Mesothelial cell of epicardium (in vitro differentiated cells): ENCODE measurements around the gene LYSMD4. TPM values are rescaled to one million over a fixed set of nuclear protein-coding genes. Genes with fewer than 3 reads are reported as not detected.

Source experiments
- DNase-seq, 2 experiments: peaks; one replicate each; pipeline ENCODE4 v3.0.0; 2021; ENCODE audit warnings: low spot score in 2 of 2; ENCODE audit not compliant: unreplicated experiment in 2 of 2
- H3K27ac Mint-ChIP-seq: 2 replicates; pipeline ENCODE4 v1.8.0; 2021; ENCODE audit warnings: mixed read lengths
- H3K27me3 Mint-ChIP-seq: 2 replicates; pipeline ENCODE4 v1.8.0; 2021; ENCODE audit warnings: low read depth, mixed read lengths
- H3K36me3 Mint-ChIP-seq: 2 replicates; pipeline ENCODE4 v1.8.0; 2021; ENCODE audit warnings: mixed read lengths
- H3K4me1 Mint-ChIP-seq: 2 replicates; pipeline ENCODE4 v1.8.0; 2021; ENCODE audit warnings: mixed read lengths
- H3K4me3 Mint-ChIP-seq: 2 replicates; pipeline ENCODE4 v1.8.0; 2021; ENCODE audit warnings: mild to moderate bottlenecking, moderate library complexity, mixed read lengths
- H3K9me3 Mint-ChIP-seq: 2 replicates; pipeline ENCODE4 v1.8.0; 2021; ENCODE audit warnings: mixed read lengths
- CTCF ChIP-seq: fragments of 200-600 bp; sonication (generic); IDR thresholded peaks from one replicate; pipeline ENCODE4 v1.5.0; 2021; ENCODE audit warnings: antibody characterized with exemption; ENCODE audit not compliant: unreplicated experiment
- total RNA-seq: library from RNA; stranded (reverse); gene quantifications from 3 replicates; pipeline ENCODE4 v1.2.1, GENCODE V29; 2021

LYSMD4 gene
- total RNA-seq, 1 donor from 2014 or later: 17.2 TPM

- Mint-ChIP-seq H3K27me3 (no peaks in the 10 kb centered on the region), H3K36me3 (peaks cover 32% of the 10 kb centered on the region), H3K4me3 (no peak overlapping the region), H3K27ac (no peak overlapping the region), H3K9me3 (peaks cover 4% of the 10 kb centered on the region), H3K4me1 (no peaks in the 10 kb centered on the region)
- no peak for DNase-seq
- TF ChIP-seq CTCF: no peak
Observed at GRCh38 chr15:99717161-99718009, 15.9 kb downstream of the LYSMD4 start.

- Mint-ChIP-seq H3K9me3 (no peaks in the 10 kb centered on the region), H3K27ac (no peak overlapping the region), H3K36me3 (peaks cover 29% of the 10 kb centered on the region), H3K4me1 (no peaks in the 10 kb centered on the region), H3K4me3 (no peak overlapping the region), H3K27me3 (no peaks in the 10 kb centered on the region)
- no peak for TF ChIP-seq CTCF
- no peak for DNase-seq
Observed at GRCh38 chr15:99716540-99717095, 16.6 kb downstream of the LYSMD4 start.

DNA sequence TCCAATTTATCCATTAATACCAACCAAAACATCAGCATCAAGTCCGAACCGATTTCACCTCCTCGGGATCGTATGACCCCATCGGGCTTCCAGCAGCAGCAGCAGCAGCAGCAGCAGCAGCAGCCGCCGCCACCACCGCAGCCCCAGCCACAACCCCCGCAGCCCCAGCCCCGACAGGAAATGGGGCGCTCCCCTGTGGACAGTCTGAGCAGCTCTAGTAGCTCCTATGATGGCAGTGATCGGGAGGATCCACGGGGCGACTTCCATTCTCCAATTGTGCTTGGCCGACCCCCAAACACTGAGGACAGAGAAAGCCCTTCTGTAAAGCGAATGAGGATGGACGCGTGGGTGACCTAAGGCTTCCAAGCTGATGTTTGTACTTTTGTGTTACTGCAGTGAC, 20.8 kb downstream of the LYSMD4 start:
- H3K27me3 Mint-ChIP-seq: no peaks in the 10 kb centered on the region
- no peak for TF ChIP-seq CTCF
- DNase-seq: no peak
- peaks cover 27% of the 10 kb centered on the region for H3K36me3 Mint-ChIP-seq
- no peaks in the 10 kb centered on the region for H3K9me3 Mint-ChIP-seq
- no peak overlapping the region for H3K27ac Mint-ChIP-seq
- H3K4me3 Mint-ChIP-seq: no peak overlapping the region
- H3K4me1 Mint-ChIP-seq: no peaks in the 10 kb centered on the region

DNA sequence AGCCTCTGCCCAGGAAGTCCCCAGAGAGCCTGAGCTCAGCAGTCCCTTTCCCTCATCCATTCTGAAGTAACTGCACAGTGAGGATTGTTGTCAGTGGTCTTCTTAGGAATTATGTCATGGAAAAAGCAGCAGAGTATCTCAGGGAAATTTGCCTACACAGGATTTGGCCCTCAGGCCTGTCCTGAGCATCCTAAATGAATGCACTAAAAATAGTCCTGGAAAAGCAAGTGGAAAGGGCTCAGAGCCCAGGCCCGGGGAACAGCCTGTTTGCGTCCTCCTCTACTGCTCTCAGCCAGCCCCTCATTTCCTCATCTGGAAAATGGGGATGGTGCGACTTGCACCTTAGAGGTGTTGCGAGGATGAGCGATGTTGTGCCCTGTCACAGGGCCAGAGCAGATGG, 21.6 kb downstream of the LYSMD4 start:
- Mint-ChIP-seq H3K9me3 (no peaks in the 10 kb centered on the region), H3K27me3 (no peaks in the 10 kb centered on the region), H3K27ac (no peak overlapping the region), H3K4me1 (no peaks in the 10 kb centered on the region), H3K4me3 (no peak overlapping the region), H3K36me3 (peaks cover 27% of the 10 kb centered on the region)
- no peak for TF ChIP-seq CTCF
- no peak for DNase-seq

DNA sequence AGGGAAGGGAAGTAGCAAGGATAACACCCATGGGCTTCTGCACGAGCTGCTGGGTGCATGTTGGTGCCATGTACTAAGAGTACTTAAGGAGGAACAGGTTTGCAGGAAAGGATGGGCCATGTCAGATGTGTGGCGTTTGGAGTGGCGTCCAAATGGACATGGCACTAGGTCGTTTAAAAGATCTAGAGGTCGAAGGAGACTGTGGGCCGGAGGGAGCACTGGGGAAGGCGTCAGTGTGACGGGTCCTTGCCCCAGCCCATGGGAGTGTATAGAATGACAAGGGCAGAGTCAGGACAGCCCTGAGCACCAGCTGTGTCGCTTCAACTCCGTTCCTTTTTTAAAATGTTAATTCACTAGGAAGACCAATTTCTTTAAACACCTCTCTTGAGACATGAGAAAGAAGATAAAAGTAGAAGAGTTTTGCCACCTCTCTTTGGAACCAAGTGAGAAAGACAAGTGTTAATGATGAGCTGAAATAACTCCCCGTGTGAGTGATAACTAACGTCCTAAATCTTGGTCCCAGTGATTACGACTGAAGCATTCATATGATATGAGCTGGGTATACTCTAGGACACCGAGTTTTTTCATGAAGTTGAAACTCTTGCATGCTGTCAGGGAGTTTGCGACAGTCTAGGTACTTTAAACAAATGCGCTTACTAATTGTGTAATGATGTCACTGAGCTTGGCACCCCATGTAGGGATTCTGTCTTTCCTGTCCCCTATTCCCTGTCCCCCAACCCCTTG, 23.8 kb downstream of the LYSMD4 start:
- Mint-ChIP-seq H3K9me3 (no peaks in the 10 kb centered on the region), H3K4me1 (no peaks in the 10 kb centered on the region), H3K27ac (no peak overlapping the region), H3K36me3 (peaks cover 19% of the 10 kb centered on the region), H3K27me3 (no peaks in the 10 kb centered on the region), H3K4me3 (no peak overlapping the region)
- no peak for DNase-seq
- TF ChIP-seq CTCF: no peak
